HepG2 (cell line): Measurements from ENCODE around the gene MRPL58. TPM values are rescaled to one million over a fixed set of nuclear protein-coding genes. Genes with fewer than 3 reads are reported as not detected.
A peak's percentile ranks its signal among the peaks of the same experiment; 100 is the strongest.

Source experiments
- CBX2 ChIP-seq, 2 experiments: fragments of 200-600 bp in 1 of 2; sonication (generic); formaldehyde crosslinking in 1 of 2; IDR thresholded peaks; 2 replicates each; pipeline versions ENCODE4 v1.7.0 to v1.8.1; 2018 to 2022; ENCODE audit warnings: low read depth in 2 of 2, low read length in 1 of 2, mild to moderate bottlenecking in 1 of 2, missing genetic modification reagents in 1 of 2
- CREB1 ChIP-seq, 2 experiments: fragments of 450-650 bp in 1 of 2; IDR thresholded peaks; 2 replicates each; pipeline ENCODE4 v1.6.1; 2016 to 2017; ENCODE audit warnings: control low read depth in 1 of 2, mild to moderate bottlenecking in 1 of 2, missing compliant biosample characterization in 1 of 2, missing genetic modification characterization in 1 of 2
- GPBP1L1 ChIP-seq: sonication (generic); formaldehyde crosslinking; IDR thresholded peaks from 2 replicates; pipeline ENCODE4 v1.5.0; 2020; ENCODE audit warnings: mild to moderate bottlenecking, missing genetic modification reagents
- HIVEP1 ChIP-seq: sonication (generic); formaldehyde crosslinking; IDR thresholded peaks from 2 replicates; pipeline ENCODE4 v1.4.0; 2020; ENCODE audit warnings: mild to moderate bottlenecking, missing genetic modification reagents
- HMGXB4 ChIP-seq, 2 experiments: sonication (generic) in 1 of 2; formaldehyde crosslinking in 1 of 2; IDR thresholded peaks; 2 replicates each; pipeline versions ENCODE4 v1.4.0 to v1.6.1; 2018 to 2020; ENCODE audit warnings: missing genetic modification reagents in 2 of 2, borderline replicate concordance in 1 of 2, low read depth in 1 of 2, mild to moderate bottlenecking in 1 of 2, missing biosample characterization in 1 of 2
- MEIS2 ChIP-seq: sonication (generic); formaldehyde crosslinking; IDR thresholded peaks from 2 replicates; pipeline ENCODE4 v1.9.0; 2021; ENCODE audit warnings: mild to moderate bottlenecking, missing genetic modification reagents
- NBN ChIP-seq: fragments of 450-650 bp; conservative IDR thresholded peaks from 2 replicates; pipeline ENCODE4 v1.6.1; 2017
- NFYC ChIP-seq: IDR thresholded peaks from 2 replicates; pipeline ENCODE4 v1.6.1; 2016; ENCODE audit warnings: missing genetic modification reagents, missing compliant biosample characterization
- POGZ ChIP-seq: sonication (generic); formaldehyde crosslinking; IDR thresholded peaks from 2 replicates; pipeline ENCODE4 v1.4.0; 2020; ENCODE audit warnings: mild to moderate bottlenecking, missing genetic modification reagents
- SMYD3 ChIP-seq: sonication (generic); formaldehyde crosslinking; IDR thresholded peaks from 2 replicates; pipeline ENCODE4 v1.8.1; 2023; ENCODE audit warnings: mild to moderate bottlenecking, missing genetic modification reagents
- SP1 ChIP-seq, 2 experiments: fragments of 450-650 bp in 1 of 2; sonication (generic) in 1 of 2; formaldehyde crosslinking in 1 of 2; IDR thresholded peaks; 2 replicates each; pipeline versions ENCODE4 v1.4.0 to v1.6.1; 2016 to 2020; ENCODE audit warnings: missing genetic modification reagents in 1 of 2
- SP140L ChIP-seq: sonication (generic); formaldehyde crosslinking; IDR thresholded peaks from 2 replicates; pipeline ENCODE4 v1.4.0; 2020; ENCODE audit warnings: missing genetic modification reagents, borderline replicate concordance
- SPEN ChIP-seq: sonication (generic); formaldehyde crosslinking; IDR thresholded peaks from 2 replicates; pipeline ENCODE4 v1.5.1; 2020; ENCODE audit warnings: low read depth, mild to moderate bottlenecking, missing genetic modification reagents
- TCF7 ChIP-seq: sonication (generic); IDR thresholded peaks from 2 replicates; pipeline ENCODE4 v1.6.1; 2016; ENCODE audit warnings: antibody characterized with exemption, low read depth
- TRIM24 ChIP-seq: sonication (generic); formaldehyde crosslinking; IDR thresholded peaks from 2 replicates; pipeline ENCODE4 v1.8.0; 2022; ENCODE audit warnings: mild to moderate bottlenecking, missing genetic modification reagents
- ZBTB38 ChIP-seq: sonication (generic); formaldehyde crosslinking; IDR thresholded peaks from 2 replicates; pipeline ENCODE4 v1.5.1; 2020; ENCODE audit warnings: mild to moderate bottlenecking, missing genetic modification reagents
- ZNF124 ChIP-seq: sonication (generic); formaldehyde crosslinking; IDR thresholded peaks from 2 replicates; pipeline ENCODE4 v1.4.0; 2020; ENCODE audit warnings: missing genetic modification reagents
- ZNF232 ChIP-seq: sonication (generic); formaldehyde crosslinking; IDR thresholded peaks from 2 replicates; pipeline ENCODE4 v1.4.0; 2020; ENCODE audit warnings: missing genetic modification reagents, borderline replicate concordance
- ZNF282 ChIP-seq: fragments of 450-650 bp; IDR thresholded peaks from 2 replicates; pipeline ENCODE4 v1.6.1; 2018; ENCODE audit not compliant: partially characterized antibody
- ZNF354B ChIP-seq: sonication (generic); formaldehyde crosslinking; IDR thresholded peaks from 2 replicates; pipeline ENCODE4 v1.8.0; 2022; ENCODE audit warnings: mild to moderate bottlenecking, missing genetic modification reagents
- ZNF383 ChIP-seq: sonication (generic); formaldehyde crosslinking; IDR thresholded peaks from 2 replicates; pipeline ENCODE4 v1.4.0; 2020; ENCODE audit warnings: missing genetic modification reagents, mild to moderate bottlenecking, borderline replicate concordance
- ZNF414 ChIP-seq: sonication (generic); formaldehyde crosslinking; IDR thresholded peaks from 2 replicates; pipeline ENCODE4 v1.5.0; 2020; ENCODE audit warnings: missing genetic modification reagents
- ZNF546 ChIP-seq: sonication (generic); formaldehyde crosslinking; conservative IDR thresholded peaks from 2 replicates; pipeline ENCODE4 v1.8.1; 2023; ENCODE audit warnings: mild to moderate bottlenecking, missing genetic modification reagents
- ZNF703 ChIP-seq: sonication (generic); formaldehyde crosslinking; IDR thresholded peaks from 2 replicates; pipeline ENCODE4 v1.5.1; 2020; ENCODE audit warnings: missing genetic modification reagents, mild to moderate bottlenecking, moderate library complexity, borderline replicate concordance
- polyA plus RNA-seq, 8 experiments: library from polyadenylated mRNA; depleted of rRNA in 3 of 8; stranded (reverse) in 7 of 8; unstranded in 1 of 8; fragments of >200 nt; fragmentation: Illumina TruSeq in 4 of 8; extraction: Trizol in 4 of 8; gene quantifications; 2 replicates each; pipeline versions ENCODE4 v1.2.1 to v1.2.3, GENCODE V29; 2011 to 2016; ENCODE audit warnings: low read depth in 4 of 8, missing spikeins in 1 of 8, mixed read lengths in 1 of 8; ENCODE audit not compliant: insufficient read depth in 1 of 8
- total RNA-seq, 5 experiments: library from RNA; depleted of rRNA; stranded (reverse); fragments of >200 nt; fragmentation: Illumina TruSeq; extraction: Trizol; gene quantifications; 2 replicates each; pipeline ENCODE4 v1.2.3, GENCODE V29; 2016; ENCODE audit warnings: low read depth in 1 of 5

Gene MRPL58
- total and polyA plus RNA-seq, 2 of the 13 experiments (the other 11 are each of a cell fraction or from before 2014, with no cell fraction given): 44.9 to 68.9 TPM

- TF ChIP-seq SPEN (peak; percentile 73), SMYD3 (CRISPR knock-in tag) (no peak), ZNF282 (no peak), POGZ (peak; percentile 76), ZNF383 (CRISPR knock-in tag) (no peak), SP140L (CRISPR knock-in tag) (no peak), ZNF354B (CRISPR knock-in tag) (0 out of 2 replicates have a peak, but pooled peaks have one; percentile 55), MEIS2 (CRISPR knock-in tag) (no peak; the same call in 1 of the 2 replicates), ZNF414 (CRISPR knock-in tag) (peak; percentile 74; the same call in 1 of the 2 replicates), ZNF232 (CRISPR knock-in tag) (no peak), HIVEP1 (CRISPR knock-in tag) (peak; percentile 92), CBX2 (IDR thresholded peaks at IDR 0.05; ENCODE audit: low read depth, low read length) (no peak), CBX2 (CRISPR knock-in tag; IDR thresholded peaks at IDR 0.05; ENCODE audit: low read depth) (no peak; the same call in 1 of the 2 replicates), ZNF703 (CRISPR knock-in tag) (no peak), SP1 (IDR thresholded peaks at IDR 0.05) (no peak), SP1 (CRISPR knock-in tag; IDR thresholded peaks at IDR 0.05) (peak; percentile 84), TCF7 (peak; percentile 22; the same call in 1 of the 2 replicates), GPBP1L1 (no peak), TRIM24 (CRISPR knock-in tag) (no peak), ZNF546 (CRISPR knock-in tag) (0 out of 2 replicates have a peak, but pooled peaks have one; percentile 34), ZNF124 (peak; percentile 83), ZBTB38 (CRISPR knock-in tag) (peak; percentile 64), NBN (no peak), NFYC (CRISPR knock-in tag) (peak; percentile 99), CREB1 (IDR thresholded peaks at IDR 0.05) (peak; percentile 81), CREB1 (CRISPR knock-in tag; IDR thresholded peaks at IDR 0.05) (peak; percentile 90), HMGXB4 (CRISPR knock-in tag; IDR thresholded peaks at IDR 0.05; ENCODE audit: borderline replicate concordance in 1 of 2, low read depth in 1 of 2) (peak; percentile 93 to 95)
These were observed 34.2 kb downstream of the MRPL58 start, which contains the start of the genes ATP5PD and KCTD2 (continued) for GRCh38 chr17:75046407-75047289.
